Parathyroid adenoma (tissue), 2 donors: ENCODE results near the gene PEX11B.

Experiments
- H2AFZ ChIP-seq: fragments of 300-600 bp; sonication (generic); one replicate; pipeline ENCODE4 v1.7.0; 2017; ENCODE audit warnings: antibody characterized with exemption, mild to moderate bottlenecking
- H3K27ac ChIP-seq: fragments of 300-600 bp; sonication (generic); one replicate; pipeline ENCODE4 v1.7.0; 2017
- H3K27me3 ChIP-seq: fragments of 300-600 bp; sonication (generic); one replicate; pipeline ENCODE4 v1.7.0; 2017; ENCODE audit warnings: low read length; ENCODE audit not compliant: control insufficient read depth, insufficient read depth
- H3K36me3 ChIP-seq: fragments of 300-600 bp; sonication (generic); one replicate; pipeline ENCODE4 v1.7.0; 2017; ENCODE audit warnings: low read length; ENCODE audit not compliant: control insufficient read depth, insufficient read depth
- H3K4me1 ChIP-seq: fragments of 300-600 bp; sonication (generic); one replicate; pipeline ENCODE4 v1.7.0; 2017; ENCODE audit warnings: control low read depth
- H3K4me2 ChIP-seq: fragments of 300-600 bp; sonication (generic); one replicate; pipeline ENCODE4 v1.7.0; 2017; ENCODE audit warnings: low read length
- H3K4me3 ChIP-seq: fragments of 300-600 bp; sonication (generic); one replicate; pipeline ENCODE4 v1.7.0; 2017; ENCODE audit warnings: low read depth, low read length
- H3K79me2 ChIP-seq: fragments of 300-600 bp; sonication (generic); one replicate; pipeline ENCODE4 v1.7.0; 2017; ENCODE audit warnings: control low read depth
- H3K9ac ChIP-seq: fragments of 300-600 bp; sonication (generic); one replicate; pipeline ENCODE4 v1.7.0; 2017; ENCODE audit warnings: mild to moderate bottlenecking
- H3K9me3 ChIP-seq: fragments of 300-600 bp; sonication (generic); one replicate; pipeline ENCODE4 v1.7.0; 2017; ENCODE audit warnings: low read length; ENCODE audit not compliant: control insufficient read depth
- TF ChIP-seq, protein P1 (sequence below): fragments of 300-600 bp; sonication (generic); IDR thresholded peaks from one replicate; pipeline ENCODE4 v1.7.0; 2017; ENCODE audit warnings: antibody characterized with exemption, mild to moderate bottlenecking
- donor health status: primary hyperparathyroidism.

PEX11B gene

DNA sequence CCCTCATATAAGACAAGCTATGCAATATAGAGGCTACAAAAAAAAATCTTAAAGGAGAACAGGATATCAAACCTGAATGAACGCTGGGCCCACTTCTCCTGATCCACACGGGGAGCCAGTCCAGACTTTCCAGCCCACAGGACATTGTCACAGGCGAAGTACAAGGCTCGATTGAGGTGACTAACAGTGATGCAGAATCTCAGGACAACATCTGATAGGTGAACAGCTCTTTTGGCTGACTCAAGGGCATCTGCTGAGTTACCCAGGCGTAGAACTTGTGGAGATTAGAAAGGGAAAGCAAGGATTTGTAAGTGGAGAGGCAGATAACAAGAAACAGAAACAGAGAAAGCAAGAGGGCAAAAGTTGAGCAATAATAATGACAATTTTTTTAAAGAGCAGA lies 1.8 kb downstream of the PEX11B start:
- Histone ChIP-seq H2AFZ (no peak overlapping the region), H3K79me2 (no peaks in the 10 kb centered on the region), H3K9ac (no peak overlapping the region), H3K27me3 (no peaks in the 10 kb centered on the region), H3K4me3 (no peak overlapping the region), H3K27ac (no peak overlapping the region), H3K4me1 (no peaks in the 10 kb centered on the region), H3K9me3 (no peaks in the 10 kb centered on the region), H3K36me3 (no peaks in the 10 kb centered on the region), H3K4me2 (no peak overlapping the region)
- TF ChIP-seq, protein P1, sequence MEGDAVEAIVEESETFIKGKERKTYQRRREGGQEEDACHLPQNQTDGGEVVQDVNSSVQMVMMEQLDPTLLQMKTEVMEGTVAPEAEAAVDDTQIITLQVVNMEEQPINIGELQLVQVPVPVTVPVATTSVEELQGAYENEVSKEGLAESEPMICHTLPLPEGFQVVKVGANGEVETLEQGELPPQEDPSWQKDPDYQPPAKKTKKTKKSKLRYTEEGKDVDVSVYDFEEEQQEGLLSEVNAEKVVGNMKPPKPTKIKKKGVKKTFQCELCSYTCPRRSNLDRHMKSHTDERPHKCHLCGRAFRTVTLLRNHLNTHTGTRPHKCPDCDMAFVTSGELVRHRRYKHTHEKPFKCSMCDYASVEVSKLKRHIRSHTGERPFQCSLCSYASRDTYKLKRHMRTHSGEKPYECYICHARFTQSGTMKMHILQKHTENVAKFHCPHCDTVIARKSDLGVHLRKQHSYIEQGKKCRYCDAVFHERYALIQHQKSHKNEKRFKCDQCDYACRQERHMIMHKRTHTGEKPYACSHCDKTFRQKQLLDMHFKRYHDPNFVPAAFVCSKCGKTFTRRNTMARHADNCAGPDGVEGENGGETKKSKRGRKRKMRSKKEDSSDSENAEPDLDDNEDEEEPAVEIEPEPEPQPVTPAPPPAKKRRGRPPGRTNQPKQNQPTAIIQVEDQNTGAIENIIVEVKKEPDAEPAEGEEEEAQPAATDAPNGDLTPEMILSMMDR = no peak

DNA sequence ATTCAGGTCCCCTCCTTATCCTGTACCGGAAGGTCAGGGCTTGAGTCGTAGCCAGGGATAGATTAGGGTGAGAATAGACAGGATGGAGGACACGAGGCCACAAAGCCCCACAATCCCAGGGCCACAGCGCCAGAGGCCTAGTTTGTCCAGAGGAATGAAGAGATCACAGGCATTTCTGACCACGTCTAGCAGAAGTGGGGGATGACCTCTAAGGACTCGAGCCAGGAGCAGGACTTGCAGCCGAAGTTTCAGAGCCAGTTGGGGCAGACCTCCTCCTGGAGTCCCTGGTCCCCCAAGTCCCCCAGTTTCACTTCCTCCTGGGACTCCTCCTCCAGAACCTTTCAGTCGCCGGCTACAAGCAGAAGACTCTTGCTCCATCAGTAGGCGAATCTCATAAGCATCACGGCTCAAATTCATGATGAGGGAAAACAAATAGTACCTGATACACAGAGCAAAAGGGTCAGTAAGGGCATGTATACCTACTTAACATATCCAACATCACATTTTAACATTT lies 6.3 kb downstream of the PEX11B start:
- H3K4me3 ChIP-seq = no peak overlapping the region
- H3K4me1 ChIP-seq = peaks cover 2% of the 10 kb centered on the region
- H3K27ac ChIP-seq = no peak overlapping the region
- TF ChIP-seq, protein P1 = no peak
- H3K27me3 ChIP-seq = no peaks in the 10 kb centered on the region
- H3K36me3 ChIP-seq = no peaks in the 10 kb centered on the region
- H3K79me2 ChIP-seq = no peaks in the 10 kb centered on the region
- no peak overlapping the region for H3K4me2 ChIP-seq
- no peak overlapping the region for H2AFZ ChIP-seq
- no peaks in the 10 kb centered on the region for H3K9me3 ChIP-seq
- no peak overlapping the region for H3K9ac ChIP-seq

DNA sequence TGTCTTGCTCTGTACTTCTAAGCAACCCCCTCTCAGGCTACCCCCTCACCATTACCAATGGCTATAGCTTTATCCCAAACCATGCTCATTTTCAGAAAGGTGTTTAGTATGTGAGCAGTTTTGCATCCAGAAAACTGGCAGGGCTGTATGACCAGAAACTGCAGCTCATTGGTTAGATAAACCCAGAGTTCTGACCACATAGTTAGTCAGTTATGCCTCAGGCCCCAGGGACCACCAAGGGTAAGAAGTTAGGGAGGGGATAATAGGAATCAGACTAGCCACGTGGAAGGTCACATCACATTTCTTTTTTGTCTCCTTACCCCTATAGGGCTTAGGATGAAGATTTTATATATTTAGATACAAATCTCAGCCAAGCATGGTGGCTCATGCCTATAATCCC lies 9.9 kb downstream of the PEX11B start:
- H2AFZ ChIP-seq = no peak overlapping the region
- H3K4me3 ChIP-seq = no peak overlapping the region
- no peaks in the 10 kb centered on the region for H3K79me2 ChIP-seq
- H3K9me3 ChIP-seq = no peaks in the 10 kb centered on the region
- TF ChIP-seq, protein P1 = no peak
- H3K27ac ChIP-seq = no peak overlapping the region
- H3K36me3 ChIP-seq = no peaks in the 10 kb centered on the region
- H3K27me3 ChIP-seq = no peaks in the 10 kb centered on the region
- no peak overlapping the region for H3K9ac ChIP-seq
- peaks cover 2% of the 10 kb centered on the region for H3K4me1 ChIP-seq
- H3K4me2 ChIP-seq = no peak overlapping the region

DNA sequence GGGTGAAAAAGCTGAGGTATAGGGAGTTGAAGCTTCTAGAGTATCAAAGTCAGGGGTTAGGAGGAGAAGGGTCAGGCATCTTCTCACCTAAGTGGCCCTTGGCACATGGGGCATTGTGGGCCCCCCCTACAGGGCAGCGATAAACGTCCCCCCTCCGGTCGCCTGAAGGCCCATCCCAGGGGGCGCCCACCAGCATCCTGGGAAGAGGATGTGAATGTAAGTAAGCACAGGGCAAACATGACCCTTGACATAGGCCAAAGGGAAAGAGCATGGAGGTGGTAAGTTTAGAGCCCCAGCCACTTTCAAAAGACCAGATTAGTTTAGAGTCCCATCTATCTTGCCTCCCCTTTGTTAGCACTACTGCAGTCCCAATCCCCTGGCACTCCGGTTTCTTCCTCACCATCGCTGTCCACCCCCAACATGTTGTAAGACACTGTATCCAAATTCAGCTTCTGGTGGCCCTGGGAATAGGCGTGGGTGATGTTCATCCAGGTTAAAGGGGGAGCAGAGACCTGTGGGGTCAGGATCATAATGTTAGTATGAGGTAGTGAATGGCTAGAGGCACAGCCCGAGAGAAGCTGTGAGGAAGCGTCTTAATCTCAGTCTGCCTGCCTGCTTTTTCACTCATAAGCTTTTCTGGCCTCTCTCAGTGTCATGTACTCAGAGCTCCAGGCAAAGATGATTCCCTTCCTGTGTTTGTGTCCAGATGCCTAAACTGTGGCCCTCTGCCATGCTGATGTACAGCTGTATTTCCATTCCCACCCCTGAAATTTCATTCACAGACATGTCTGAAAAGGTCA lies 11.4 kb downstream of the PEX11B start:
- H3K4me2 ChIP-seq = no peak overlapping the region
- H3K9ac ChIP-seq = no peak overlapping the region
- H3K4me3 ChIP-seq = no peak overlapping the region
- no peaks in the 10 kb centered on the region for H3K27me3 ChIP-seq
- no peak overlapping the region for H3K27ac ChIP-seq
- H3K36me3 ChIP-seq = no peaks in the 10 kb centered on the region
- no peaks in the 10 kb centered on the region for H3K9me3 ChIP-seq
- H3K79me2 ChIP-seq = no peaks in the 10 kb centered on the region
- TF ChIP-seq, protein P1 = no peak
- no peak overlapping the region for H2AFZ ChIP-seq
- peaks cover 2% of the 10 kb centered on the region for H3K4me1 ChIP-seq
